Stimulated activated CD8-positive, alpha-beta memory T cell treated with anti-CD3 and anti-CD28 coated beads, Interleukin-7, amount 100 ng/mL, for 48 hours (primary cell): ENCODE measurements around the gene HLA-G.
"Not testable (repeated sequence)": the region's sequence is repeated elsewhere in the genome, so short reads cannot be mapped to it uniquely, and the experiment has no call there.

Source experiments
- DNase-seq, 2 donors: peaks; one replicate each; pipeline ENCODE4 v3.0.0-alpha.2; 2020; ENCODE audit warnings: low read depth in 1 of 2; ENCODE audit errors: extremely low read depth in 1 of 2

Gene HLA-G

GRCh38 chr6:29827579-29828470 lies at the start of gene HLA-G:
HLA-G (plus strand) TSS chr6:29827825; CDS start chr6:29827845, 20 bp downstream.
- DNase-seq, result no peak

DNA sequence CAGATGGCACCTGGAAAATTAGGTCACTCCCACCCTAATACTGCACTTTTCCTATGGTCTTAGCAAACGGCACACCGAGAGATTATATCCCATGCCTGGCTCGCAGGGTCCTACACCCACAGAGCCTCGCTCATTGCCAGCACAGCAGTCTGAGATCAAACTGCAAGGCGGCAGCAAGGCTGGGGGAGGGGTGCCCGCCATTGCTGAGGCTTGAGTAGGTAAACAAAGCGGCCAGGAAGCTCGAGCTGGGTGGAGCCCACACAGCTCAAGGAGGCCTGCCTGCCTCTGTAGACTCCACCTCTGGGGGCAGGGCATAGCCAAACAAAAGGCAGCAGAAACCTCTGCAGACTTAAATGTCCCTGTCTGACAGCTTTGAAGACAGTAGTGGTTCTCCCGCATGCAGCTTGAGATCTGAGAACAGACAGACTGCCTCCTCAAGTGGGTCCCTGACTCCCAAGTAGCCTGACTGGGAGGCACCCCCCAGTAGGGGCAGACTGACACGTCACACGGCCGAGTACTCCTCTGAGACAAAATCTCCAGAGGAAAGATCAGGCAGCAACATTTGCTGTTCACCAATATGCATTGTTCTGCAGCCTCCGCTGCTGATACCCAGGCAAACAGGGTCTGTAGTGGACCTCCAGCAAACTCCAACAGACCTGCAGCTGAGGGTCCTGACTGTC lies 47.5 kb upstream of the HLA-G start:
- not testable (repeated sequence) for DNase-seq

DNA sequence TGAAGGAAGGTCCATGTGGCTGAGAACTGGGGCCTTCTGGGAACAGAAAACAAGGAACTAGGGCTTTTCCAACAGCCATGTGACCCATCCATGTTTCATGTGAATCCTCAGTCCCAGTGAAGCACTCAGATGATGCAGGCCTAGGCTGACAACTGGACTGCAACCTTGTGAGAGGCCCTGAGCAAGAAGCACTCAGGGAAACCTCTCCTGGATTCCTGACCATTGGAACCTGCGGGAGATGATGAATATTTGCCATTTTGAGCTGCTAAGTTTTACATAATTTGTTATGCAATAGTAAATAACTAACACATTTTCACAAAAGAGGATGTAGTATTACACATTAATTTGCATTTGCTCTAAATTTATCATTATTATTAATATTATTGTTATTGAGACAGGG lies 38.4 kb upstream of the HLA-G start:
- DNase-seq, result no peak

GRCh38 chr6:29790626-29791025 lies 37.0 kb upstream of the HLA-G start:
- DNase-seq, result no peak

DNA sequence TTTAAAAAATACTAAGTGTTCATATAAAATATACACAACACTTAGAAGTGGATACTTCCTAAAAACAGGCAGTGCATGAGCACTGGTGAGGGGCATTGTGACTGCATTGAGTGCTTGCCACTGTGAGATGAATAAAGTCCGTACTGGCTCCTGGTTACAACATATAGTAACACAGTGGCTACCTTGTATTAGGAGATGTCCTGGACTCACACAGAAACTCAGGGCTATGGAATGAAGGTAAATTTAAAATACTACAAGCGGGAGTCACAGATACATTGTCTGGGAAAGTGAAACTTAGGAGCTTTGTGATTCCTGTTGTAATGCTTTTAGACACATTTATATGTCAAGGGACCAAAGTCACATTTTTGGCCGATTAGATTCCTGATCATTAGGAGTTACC lies 36.5 kb upstream of the HLA-G start:
- no peak for DNase-seq

GRCh38 chr6:29791786-29792122 lies 35.9 kb upstream of the HLA-G start:
- DNase-seq, result no peak

DNA sequence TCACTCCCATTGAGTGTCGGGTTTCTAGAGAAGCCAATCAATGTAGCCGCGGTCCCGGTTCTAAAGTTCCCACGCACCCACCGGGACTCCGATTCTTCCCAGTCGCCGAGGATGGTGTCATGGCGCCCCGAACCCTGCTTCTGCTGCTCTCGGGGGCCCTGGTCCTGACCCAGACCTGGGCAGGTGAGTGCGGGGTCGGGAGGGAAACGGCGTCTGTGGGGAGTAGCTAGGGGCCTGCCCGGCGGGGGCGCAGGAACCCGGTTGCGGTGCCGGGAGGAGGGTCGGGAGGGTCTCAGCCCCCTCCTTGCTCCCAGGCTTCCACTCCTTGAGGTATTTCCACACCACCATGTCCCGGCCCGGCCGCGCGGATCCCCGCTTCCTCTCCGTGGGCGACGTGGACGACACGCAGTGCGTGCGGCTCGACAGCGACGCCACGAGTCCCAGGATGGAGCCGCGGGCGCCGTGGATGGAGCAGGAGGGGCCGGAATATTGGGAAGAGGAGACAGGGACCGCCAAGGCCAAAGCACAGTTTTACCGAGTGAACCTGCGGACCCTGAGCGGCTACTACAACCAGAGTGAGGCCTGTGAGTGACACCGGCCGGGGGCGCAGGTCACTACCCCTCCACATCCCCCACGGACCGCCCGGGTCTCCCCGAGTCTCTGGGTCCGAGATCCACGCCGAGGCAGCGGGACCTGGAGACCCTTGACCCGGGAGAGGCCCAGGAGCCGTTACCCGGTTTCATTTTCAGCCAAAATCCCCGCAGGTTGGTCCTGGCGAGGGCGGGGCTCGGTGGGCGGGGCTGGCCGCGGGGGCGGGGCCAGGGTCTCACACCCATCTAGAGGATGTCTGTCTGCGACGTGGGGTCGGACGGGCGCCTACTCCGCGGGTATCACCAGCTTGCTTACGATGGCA lies 35.2 kb upstream of the HLA-G start:
- peak; percentile 41 to 46 for DNase-seq

GRCh38 chr6:29793036-29793356 lies 34.6 kb upstream of the HLA-G start:
- no peak for DNase-seq

- DNase-seq, result no peak
Measured at GRCh38 chr6:29793796-29794195, 33.8 kb upstream of the HLA-G start.

- no peak for DNase-seq
Measured at GRCh38 chr6:29796026-29796425, 31.6 kb upstream of the HLA-G start.

- DNase-seq, result no peak
Measured at GRCh38 chr6:29797135-29797534, 30.5 kb upstream of the HLA-G start.

DNA sequence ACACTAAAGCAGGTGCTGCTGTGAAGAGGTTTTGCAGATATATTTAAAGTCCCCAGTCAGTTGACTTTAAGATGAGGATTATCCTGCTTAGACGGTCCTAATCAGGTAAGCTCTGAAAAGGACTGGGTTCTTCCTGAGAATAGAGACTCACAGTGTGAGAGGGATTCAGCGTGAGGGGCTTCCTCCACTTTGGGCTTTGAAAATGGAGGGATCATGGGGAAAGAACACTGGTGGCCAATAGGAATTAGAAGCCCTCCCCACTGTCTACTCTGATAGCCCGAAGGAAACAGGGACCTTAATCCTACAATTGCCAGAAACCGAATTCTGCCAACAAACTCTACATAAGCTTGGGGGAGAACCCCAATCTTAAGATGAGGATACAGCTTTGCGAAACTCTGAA lies 29.7 kb upstream of the HLA-G start:
- no peak for DNase-seq

GRCh38 chr6:29800254-29800653 lies 27.4 kb upstream of the HLA-G start:
- DNase-seq, result no peak

GRCh38 chr6:29806387-29806786 lies 21.2 kb upstream of the HLA-G start:
- DNase-seq, result no peak

GRCh38 chr6:29809249-29809648 lies 18.4 kb upstream of the HLA-G start:
- DNase-seq, result no peak

DNA sequence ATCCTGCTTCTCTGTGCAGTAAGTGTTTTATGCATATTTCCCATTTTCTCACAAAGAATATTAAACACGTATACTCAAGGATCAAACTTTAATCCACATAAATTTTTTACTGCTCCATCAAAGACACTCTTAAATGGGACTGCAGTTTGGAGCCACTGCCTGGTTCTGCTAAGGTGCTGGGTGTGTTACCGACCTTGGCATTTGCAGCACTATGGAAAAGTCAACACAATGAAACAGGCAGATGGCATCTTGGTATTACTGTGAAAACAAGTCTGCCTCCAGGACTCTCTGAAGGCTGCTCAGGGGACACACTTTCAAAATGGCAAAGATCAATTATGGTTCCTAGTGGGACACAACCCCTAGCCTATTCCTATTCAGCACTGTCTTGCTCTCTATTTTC lies 17.3 kb upstream of the HLA-G start:
- no peak for DNase-seq

GRCh38 chr6:29811377-29811776 lies 16.2 kb upstream of the HLA-G start:
- no peak for DNase-seq

GRCh38 chr6:29813066-29813465 lies 14.6 kb upstream of the HLA-G start:
- DNase-seq, result no peak

- DNase-seq, result no peak
Measured at GRCh38 chr6:29813809-29814208, 13.8 kb upstream of the HLA-G start.

DNA sequence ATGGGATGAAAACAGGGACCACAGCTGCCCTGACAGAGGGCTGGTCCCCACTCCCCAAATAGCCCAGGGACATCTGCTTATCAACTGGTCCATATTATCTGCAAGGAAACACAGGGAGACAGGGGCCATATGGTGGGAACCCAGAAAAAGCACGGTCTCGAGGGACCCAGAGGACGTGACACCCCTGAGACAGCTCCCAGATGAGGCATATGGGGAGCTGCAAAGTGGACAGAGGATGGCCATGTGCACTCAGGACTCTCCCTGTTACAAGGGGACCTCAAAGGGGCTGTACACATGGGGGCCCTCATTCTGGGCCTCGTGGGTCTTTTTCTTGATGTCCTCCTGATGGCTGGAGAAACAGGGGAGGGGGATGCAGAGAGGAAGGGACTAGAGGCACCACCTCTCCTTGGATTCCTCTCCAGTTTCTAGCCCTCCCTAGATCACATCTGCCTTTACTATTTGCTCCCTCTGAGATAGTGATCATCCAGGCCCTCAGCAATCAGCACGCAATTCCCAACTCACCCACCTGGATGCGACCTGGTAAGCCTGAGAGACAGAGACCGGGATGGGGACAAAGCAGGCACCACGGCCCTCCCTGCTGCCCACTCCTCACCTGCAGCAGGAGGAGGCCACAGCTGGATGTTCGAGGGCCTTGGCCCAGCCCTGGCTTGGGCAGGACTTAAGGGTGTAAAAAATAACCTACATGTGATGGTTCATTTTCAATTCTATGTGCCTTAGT lies 13.1 kb upstream of the HLA-G start:
- DNase-seq, result no peak
